MM.1S (cell line): Measurements from ENCODE around the gene OR8B4.

Source experiments
- EZH2 ChIP-seq: fragments of 300-600 bp; sonication (generic); optimal IDR thresholded peaks from 2 replicates; pipeline ENCODE3; 2017; ENCODE audit warnings: low read depth, mild to moderate bottlenecking, antibody characterized with exemption, low read length, mixed read lengths
- EZH2phosphoT487 ChIP-seq: fragments of 300-600 bp; sonication (generic); IDR thresholded peaks from 2 replicates; pipeline ENCODE4 v1.6.1; 2018; ENCODE audit warnings: antibody characterized with exemption, low read length
- TF ChIP-seq, protein P1 (sequence below): fragments of 300-600 bp; sonication (generic); IDR thresholded peaks from 2 replicates; pipeline ENCODE4 v1.5.1; 2016; ENCODE audit warnings: antibody characterized with exemption, low read length, mixed read lengths

DNA sequence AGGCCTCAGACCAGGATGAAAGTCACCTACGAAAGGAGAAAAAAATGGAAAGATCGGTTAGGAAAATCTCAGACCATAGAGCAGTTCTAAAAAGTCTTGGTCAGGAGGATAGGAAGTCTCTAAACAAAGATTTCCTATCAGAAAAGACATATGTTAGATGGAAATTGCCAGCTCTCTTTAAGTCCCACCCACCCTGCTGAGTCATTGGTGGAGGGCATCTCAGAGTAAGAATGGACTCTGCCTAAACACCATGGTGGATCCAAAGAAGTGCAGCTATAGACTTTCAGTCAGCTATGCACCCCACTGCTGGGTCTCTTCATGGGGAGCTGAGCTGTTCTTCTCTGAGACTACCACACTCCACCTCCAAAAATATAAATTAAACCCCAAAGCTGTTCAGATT is 44.1 kb downstream of the OR8B4 start:
- TF ChIP-seq, protein P1, sequence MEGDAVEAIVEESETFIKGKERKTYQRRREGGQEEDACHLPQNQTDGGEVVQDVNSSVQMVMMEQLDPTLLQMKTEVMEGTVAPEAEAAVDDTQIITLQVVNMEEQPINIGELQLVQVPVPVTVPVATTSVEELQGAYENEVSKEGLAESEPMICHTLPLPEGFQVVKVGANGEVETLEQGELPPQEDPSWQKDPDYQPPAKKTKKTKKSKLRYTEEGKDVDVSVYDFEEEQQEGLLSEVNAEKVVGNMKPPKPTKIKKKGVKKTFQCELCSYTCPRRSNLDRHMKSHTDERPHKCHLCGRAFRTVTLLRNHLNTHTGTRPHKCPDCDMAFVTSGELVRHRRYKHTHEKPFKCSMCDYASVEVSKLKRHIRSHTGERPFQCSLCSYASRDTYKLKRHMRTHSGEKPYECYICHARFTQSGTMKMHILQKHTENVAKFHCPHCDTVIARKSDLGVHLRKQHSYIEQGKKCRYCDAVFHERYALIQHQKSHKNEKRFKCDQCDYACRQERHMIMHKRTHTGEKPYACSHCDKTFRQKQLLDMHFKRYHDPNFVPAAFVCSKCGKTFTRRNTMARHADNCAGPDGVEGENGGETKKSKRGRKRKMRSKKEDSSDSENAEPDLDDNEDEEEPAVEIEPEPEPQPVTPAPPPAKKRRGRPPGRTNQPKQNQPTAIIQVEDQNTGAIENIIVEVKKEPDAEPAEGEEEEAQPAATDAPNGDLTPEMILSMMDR: no peak
- no peak for TF ChIP-seq EZH2
- TF ChIP-seq EZH2phosphoT487: no peak
